RWPE1 (cell line): ENCODE measurements around the gene GFOD1.

Experiments
- CTCF ChIA-PET: fragments of 350-600 bp; sonication (Branson Sonifier 250); formaldehyde crosslinking; extraction: SDS; loops from one replicate; lab custom pipeline; 2021; lab: Yijun Ruan, JAX
- POLR2A ChIA-PET: fragments of 400-600 bp; formaldehyde crosslinking; extraction: SDS; loops from one replicate; lab custom pipeline; 2020; ENCODE audit warnings: antibody characterized with exemption; ENCODE audit not compliant: low non-redundant PET; lab: Yijun Ruan, JAX
- DNase-seq: peaks from one replicate; pipeline ENCODE4 v3.0.0; 2012; ENCODE audit warnings: low spot score
- H3K27ac ChIP-seq: fragments of 450-650 bp; 2 replicates; pipeline ENCODE4 v1.5.1; 2017
- TF ChIP-seq, protein P1 (sequence below): fragments of 450-650 bp; conservative IDR thresholded peaks from 2 replicates; pipeline ENCODE4 v1.5.1; 2017; ENCODE audit warnings: low read depth, mild to moderate bottlenecking

The GFOD1 gene

DNA sequence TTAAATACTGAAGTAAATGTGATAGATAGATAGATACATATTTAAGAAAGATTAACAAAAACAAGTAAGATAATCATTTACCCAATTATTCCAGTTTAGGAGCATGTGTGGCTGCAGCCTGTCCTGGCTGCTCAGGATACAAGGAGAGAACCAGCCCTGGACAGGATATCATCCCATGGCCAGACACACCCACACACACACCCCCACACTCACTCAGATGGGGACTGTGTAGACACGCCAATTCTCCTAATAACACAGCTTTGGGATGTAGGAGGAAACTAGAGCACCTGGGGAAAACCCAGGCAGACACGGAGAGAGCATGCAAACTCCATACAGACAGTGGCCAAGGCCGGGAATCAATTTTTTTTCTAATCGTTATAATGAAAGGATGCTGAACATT lies 45.6 kb downstream of the GFOD1 start:
- CTCF ChIA-PET: no interaction called here
- DNase-seq: no peak
- POLR2A ChIA-PET: no interaction called here
- H3K27ac ChIP-seq: no peak overlapping the region
- TF ChIP-seq, protein P1, sequence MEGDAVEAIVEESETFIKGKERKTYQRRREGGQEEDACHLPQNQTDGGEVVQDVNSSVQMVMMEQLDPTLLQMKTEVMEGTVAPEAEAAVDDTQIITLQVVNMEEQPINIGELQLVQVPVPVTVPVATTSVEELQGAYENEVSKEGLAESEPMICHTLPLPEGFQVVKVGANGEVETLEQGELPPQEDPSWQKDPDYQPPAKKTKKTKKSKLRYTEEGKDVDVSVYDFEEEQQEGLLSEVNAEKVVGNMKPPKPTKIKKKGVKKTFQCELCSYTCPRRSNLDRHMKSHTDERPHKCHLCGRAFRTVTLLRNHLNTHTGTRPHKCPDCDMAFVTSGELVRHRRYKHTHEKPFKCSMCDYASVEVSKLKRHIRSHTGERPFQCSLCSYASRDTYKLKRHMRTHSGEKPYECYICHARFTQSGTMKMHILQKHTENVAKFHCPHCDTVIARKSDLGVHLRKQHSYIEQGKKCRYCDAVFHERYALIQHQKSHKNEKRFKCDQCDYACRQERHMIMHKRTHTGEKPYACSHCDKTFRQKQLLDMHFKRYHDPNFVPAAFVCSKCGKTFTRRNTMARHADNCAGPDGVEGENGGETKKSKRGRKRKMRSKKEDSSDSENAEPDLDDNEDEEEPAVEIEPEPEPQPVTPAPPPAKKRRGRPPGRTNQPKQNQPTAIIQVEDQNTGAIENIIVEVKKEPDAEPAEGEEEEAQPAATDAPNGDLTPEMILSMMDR: no peak

DNA sequence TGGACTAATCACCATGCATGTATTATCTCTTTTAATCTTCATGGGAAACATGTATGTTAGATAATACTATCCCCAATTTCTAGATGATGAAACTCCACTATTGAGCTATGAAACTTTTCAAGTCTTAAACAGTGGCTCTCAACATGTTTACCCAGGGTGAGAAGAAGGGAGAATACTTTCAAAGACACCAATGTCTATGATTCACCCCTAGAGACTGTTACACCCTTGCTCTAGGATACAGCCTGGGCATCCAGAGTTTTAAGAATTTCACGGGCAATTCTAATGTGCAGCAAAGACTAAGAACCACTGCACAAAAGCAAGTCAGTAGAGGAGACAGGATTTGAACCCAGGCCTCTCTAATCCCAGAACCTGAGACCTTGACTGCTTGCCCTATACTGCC lies 47.8 kb downstream of the GFOD1 start:
- ChIA-PET CTCF (no interaction called here), POLR2A (no interaction called here)
- DNase-seq: no peak
- TF ChIP-seq, protein P1: no peak
- no peak overlapping the region for H3K27ac ChIP-seq

DNA sequence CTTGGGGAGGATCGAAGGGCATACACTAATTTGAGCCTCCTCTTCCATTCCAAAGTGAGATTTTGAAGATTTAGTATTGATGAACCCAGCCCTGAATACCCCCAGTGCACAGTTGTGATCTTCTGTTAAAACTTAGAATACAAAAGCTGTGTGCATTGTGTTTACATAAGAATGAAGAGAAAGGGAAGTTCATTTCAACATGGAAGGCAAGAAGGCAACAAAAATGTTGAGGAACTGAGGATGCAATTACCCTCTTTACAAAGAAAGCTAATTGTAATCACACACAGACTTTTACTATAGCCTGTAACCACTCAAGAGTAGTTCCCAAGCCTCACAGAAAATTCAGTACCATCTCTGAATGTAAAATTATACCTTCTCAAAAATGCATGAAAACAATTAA lies 49.3 kb downstream of the GFOD1 start:
- TF ChIP-seq, protein P1: no peak
- ChIA-PET CTCF (no interaction called here), POLR2A (no interaction called here)
- DNase-seq: no peak
- no peak overlapping the region for H3K27ac ChIP-seq

DNA sequence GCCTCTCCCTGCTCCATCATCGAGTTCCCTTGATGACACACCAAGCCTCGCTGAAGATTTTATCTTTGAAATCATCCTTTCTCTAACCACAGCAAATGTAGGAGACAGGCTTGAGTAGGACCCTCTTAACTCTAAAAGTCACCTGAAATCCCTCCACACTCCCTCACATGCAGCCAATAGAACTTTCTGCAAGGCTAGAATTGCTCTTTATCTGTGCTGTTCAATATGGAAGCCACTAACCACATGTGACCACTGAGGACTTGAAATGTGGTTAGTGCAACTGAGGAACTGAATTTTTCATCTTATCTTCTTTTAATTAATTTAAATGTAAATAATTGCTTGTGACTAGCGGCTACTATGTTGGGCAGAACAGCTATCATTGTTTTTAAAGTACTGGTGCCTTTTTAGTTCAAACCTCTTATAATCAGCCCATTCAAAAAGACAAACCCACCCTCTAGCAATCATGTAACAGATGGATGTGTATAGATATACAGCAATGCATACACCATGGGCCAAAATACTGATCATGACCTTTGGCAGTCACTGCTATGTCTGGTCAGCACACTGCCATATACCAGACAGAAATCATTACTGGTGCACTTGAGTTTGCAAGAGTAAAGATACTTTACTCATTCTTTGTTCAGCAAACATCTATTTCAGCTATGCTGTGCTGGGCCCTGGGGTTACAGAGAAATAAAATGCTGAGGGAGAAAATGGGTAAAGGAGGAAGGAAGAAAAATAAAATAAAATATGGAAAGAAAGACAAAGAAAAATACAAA lies 50.0 kb downstream of the GFOD1 start:
- TF ChIP-seq, protein P1: no peak
- no peak for DNase-seq
- POLR2A ChIA-PET: no interaction called here
- CTCF ChIA-PET: interaction anchor here (0.6 kb wide), 2 partner anchors 285 to 1189 kb away, joined by 3 to 4 read pairs; no protein-coding TSS in a partner anchor
- no peak overlapping the region for H3K27ac ChIP-seq

DNA sequence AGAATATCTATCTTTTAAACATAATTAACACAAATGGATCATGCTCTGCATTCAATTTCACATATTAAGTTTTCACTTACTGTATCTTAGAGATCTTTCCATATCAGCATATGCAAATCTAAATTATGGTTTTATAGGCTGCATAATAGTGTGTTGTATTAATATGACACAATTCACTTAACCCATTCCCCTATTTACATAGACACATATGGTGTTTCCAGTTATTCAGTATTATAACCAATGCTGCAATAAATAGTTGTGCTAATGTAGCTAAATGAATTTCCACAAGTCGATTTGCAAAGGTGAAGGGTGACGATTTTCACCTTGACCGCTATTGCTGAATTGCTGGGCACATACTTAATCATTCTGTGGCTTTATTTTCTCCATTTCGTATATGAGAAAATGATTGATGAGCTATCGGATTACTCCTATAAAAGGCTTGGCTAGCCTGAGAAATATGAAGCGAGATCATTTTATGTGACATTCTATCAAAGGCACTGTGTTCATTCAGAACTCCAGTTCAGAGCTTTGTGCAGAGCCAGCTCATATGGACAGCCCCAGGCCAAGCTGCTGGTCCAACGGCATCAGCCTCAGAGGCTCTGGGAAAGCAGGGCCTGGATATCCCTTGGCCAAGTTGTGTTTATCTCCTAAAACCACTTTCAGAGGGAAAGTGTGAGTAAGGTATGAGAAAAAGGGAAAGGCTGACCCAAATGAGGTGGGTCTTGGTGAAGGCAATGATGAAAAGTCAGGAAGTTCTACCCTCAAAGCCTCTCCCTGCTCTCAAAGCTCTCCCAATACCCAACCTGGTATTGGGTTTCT lies 50.8 kb downstream of the GFOD1 start:
- no peak for DNase-seq
- POLR2A ChIA-PET: no interaction called here
- TF ChIP-seq, protein P1: no peak
- CTCF ChIA-PET: interaction anchor here (0.6 kb wide), 2 partner anchors 284 to 1189 kb away, joined by 3 to 4 read pairs; no protein-coding TSS in a partner anchor
- H3K27ac ChIP-seq: no peak overlapping the region

DNA sequence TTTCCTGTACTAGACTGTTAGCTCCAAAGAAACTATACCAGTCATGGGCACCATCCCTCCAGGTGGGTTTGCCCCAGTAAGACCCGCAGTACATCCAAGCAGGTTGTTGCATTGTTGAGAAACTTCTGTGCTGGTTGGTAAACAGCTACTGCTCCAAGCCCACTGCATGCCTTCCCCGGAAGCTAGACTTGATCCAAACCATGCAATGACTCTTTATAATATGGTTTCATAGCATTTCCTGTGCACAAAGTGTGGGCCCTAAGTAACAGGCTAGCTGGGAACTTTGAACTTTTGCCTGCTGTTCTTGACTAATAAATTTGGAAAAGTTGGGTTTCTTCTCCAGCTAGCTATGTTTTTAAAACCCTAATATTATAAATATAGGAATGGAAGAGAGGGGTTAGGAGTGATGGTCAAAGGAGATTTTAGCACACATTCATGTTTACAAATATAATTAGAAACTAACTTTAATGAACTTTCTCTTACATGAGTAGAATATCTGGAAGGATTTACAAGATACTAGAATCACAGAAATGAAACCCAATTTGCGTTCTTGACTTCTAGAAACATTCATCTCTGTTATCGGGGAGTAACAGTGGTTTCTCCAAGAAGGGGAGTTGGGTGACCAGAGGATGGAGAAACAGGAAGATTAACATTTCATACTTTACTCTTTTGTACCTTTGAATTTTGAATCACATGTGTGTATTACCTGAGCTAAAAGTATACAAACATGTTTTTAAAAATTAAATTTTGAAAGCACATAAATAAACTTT lies 51.7 kb downstream of the GFOD1 start:
- CTCF ChIA-PET: interaction anchor here (0.5 to 0.6 kb wide), 2 partner anchors 196 to 471 kb away, joined by 3 to 6 read pairs; no protein-coding TSS in a partner anchor
- POLR2A ChIA-PET: no interaction called here
- no peak overlapping the region for H3K27ac ChIP-seq
- no peak for DNase-seq
- TF ChIP-seq, protein P1: no peak
